HEK293 (cell line): ENCODE results near the gene ZNF423.

Source experiments
- CTCF ChIA-PET: fragments of 350-600 bp; formaldehyde crosslinking; extraction: SDS; loops from one replicate; lab custom pipeline; 2021; ENCODE audit warnings: antibody characterized with exemption; lab: Yijun Ruan, JAX
- POLR2A ChIA-PET: fragments of 300-600 bp; formaldehyde crosslinking; extraction: SDS; loops from one replicate; lab custom pipeline; 2020; ENCODE audit warnings: antibody characterized with exemption, inconsistent platforms; lab: Yijun Ruan, JAX
- H3K27ac ChIP-seq: fragments of 200-500 bp; sonication (Bioruptor generic); 2 replicates; pipeline ENCODE4 v1.5.1; 2014; ENCODE audit warnings: low read depth, low read length, control low read depth, inconsistent platforms; ENCODE audit errors: extremely low read depth
- H3K36me3 ChIP-seq, 2 experiments: fragments of 200-500 bp in 1 of 2; sonication (Bioruptor generic) in 1 of 2; 1 replicate in 1 of 2; 2 replicates in 1 of 2; pipeline ENCODE4 v1.5.1; 2014 to 2017; ENCODE audit warnings: inconsistent platforms in 2 of 2, low read length in 2 of 2; ENCODE audit not compliant: control insufficient read depth in 2 of 2, insufficient read depth in 1 of 2
- H3K4me1 ChIP-seq: fragments of 200-500 bp; sonication (Bioruptor generic); 2 replicates; pipeline ENCODE4 v1.5.1; 2014; ENCODE audit warnings: mild to moderate bottlenecking, low read length, inconsistent platforms; ENCODE audit not compliant: control insufficient read depth, insufficient read depth
- H3K4me3 ChIP-seq: 2 replicates; pipeline ENCODE4 v1.5.1; 2011; ENCODE audit warnings: low read depth, mild to moderate bottlenecking, control low read depth, low read length, moderate library complexity
- H3K9me3 ChIP-seq: fragments of 200-500 bp; sonication (Bioruptor generic); 2 replicates; pipeline ENCODE4 v1.5.1; 2014; ENCODE audit warnings: low read depth, low read length, inconsistent platforms; ENCODE audit not compliant: control insufficient read depth, insufficient read depth
- GLIS2 ChIP-seq: fragments of 450-650 bp; formaldehyde crosslinking; IDR thresholded peaks from 2 replicates; pipeline ENCODE4 v1.5.1; 2016; ENCODE audit warnings: missing biosample characterization, missing genetic modification characterization
- MEIS1 ChIP-seq: sonication (generic); formaldehyde crosslinking; IDR thresholded peaks from 2 replicates; pipeline ENCODE4 v1.8.1; 2022; ENCODE audit warnings: missing genetic modification reagents, mild to moderate bottlenecking, borderline replicate concordance
- SP3 ChIP-seq: fragments of 450-650 bp; formaldehyde crosslinking; IDR thresholded peaks from 2 replicates; pipeline ENCODE4 v1.5.1; 2016; ENCODE audit warnings: missing biosample characterization, missing genetic modification characterization
- SP7 ChIP-seq: fragments of 450-650 bp; formaldehyde crosslinking; IDR thresholded peaks from 2 replicates; pipeline ENCODE4 v1.5.1; 2016; ENCODE audit warnings: missing biosample characterization, missing genetic modification characterization
- WT1 ChIP-seq: fragments of 450-650 bp; formaldehyde crosslinking; IDR thresholded peaks from 2 replicates; pipeline ENCODE4 v1.5.1; 2016; ENCODE audit warnings: missing biosample characterization, missing genetic modification characterization
- ZEB2 ChIP-seq: fragments of 450-650 bp; formaldehyde crosslinking; IDR thresholded peaks from 2 replicates; pipeline ENCODE4 v1.5.1; 2016; ENCODE audit warnings: missing biosample characterization, missing genetic modification characterization
- ZIC2 ChIP-seq: fragments of 450-650 bp; formaldehyde crosslinking; IDR thresholded peaks from 2 replicates; pipeline ENCODE4 v1.5.1; 2016; ENCODE audit warnings: missing biosample characterization, missing genetic modification characterization
- ZNF146 ChIP-seq: fragments of 450-650 bp; formaldehyde crosslinking; IDR thresholded peaks from 2 replicates; pipeline ENCODE4 v1.5.1; 2016; ENCODE audit warnings: missing biosample characterization, missing genetic modification characterization
- ZNF266 ChIP-seq: fragments of 450-650 bp; formaldehyde crosslinking; IDR thresholded peaks from 2 replicates; pipeline ENCODE4 v1.5.1; 2016; ENCODE audit warnings: missing biosample characterization, missing genetic modification characterization, low read depth
- ZNF324 ChIP-seq: fragments of 450-650 bp; formaldehyde crosslinking; IDR thresholded peaks from 2 replicates; pipeline ENCODE4 v1.5.1; 2016; ENCODE audit warnings: missing biosample characterization, missing genetic modification characterization
- ZNF791 ChIP-seq: fragments of 450-650 bp; formaldehyde crosslinking; IDR thresholded peaks from 2 replicates; pipeline ENCODE4 v1.5.1; 2016; ENCODE audit warnings: missing biosample characterization, missing genetic modification characterization
- ZNF830 ChIP-seq: fragments of 450-650 bp; IDR thresholded peaks from 2 replicates; pipeline ENCODE4 v1.5.0; 2018; ENCODE audit warnings: missing biosample characterization, missing genetic modification characterization, low read depth, mild to moderate bottlenecking, moderate library complexity
- ZSCAN16 ChIP-seq: fragments of 450-650 bp; formaldehyde crosslinking; IDR thresholded peaks from 2 replicates; pipeline ENCODE4 v1.5.1; 2016; ENCODE audit warnings: missing biosample characterization, missing genetic modification characterization
- TF ChIP-seq, protein P1 (sequence below): fragments of 450-650 bp; formaldehyde crosslinking; IDR thresholded peaks from 2 replicates; pipeline ENCODE4 v1.5.1; 2016; ENCODE audit warnings: missing biosample characterization, missing genetic modification characterization
- TF ChIP-seq, protein P2 (sequence below): fragments of 450-650 bp; formaldehyde crosslinking; IDR thresholded peaks from 2 replicates; pipeline ENCODE4 v1.5.1; 2017; ENCODE audit warnings: missing biosample characterization, missing genetic modification characterization
- TF ChIP-seq, protein P3 (sequence below): fragments of 450-650 bp; formaldehyde crosslinking; IDR thresholded peaks from 2 replicates; pipeline ENCODE4; 2016; ENCODE audit warnings: missing biosample characterization, missing genetic modification characterization

ZNF423 gene

DNA sequence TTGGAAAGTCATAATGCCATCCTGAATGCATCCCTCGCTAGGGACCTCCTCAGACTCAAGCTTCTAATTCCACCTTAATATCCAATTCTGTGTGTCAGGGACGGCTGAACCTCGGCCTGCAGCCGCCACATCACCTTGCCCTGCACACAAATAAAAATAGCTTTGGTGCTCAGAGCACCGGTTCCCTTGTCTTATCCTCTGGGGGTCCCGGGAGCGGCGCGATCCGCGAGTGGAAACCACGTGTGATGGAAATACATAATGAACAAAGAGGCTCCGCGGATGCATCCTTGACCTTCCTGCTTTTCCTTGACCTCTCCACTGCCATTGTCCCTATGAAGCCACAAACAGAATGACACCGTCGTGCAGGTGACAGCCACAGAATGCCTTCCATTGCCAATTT, 143.4 kb downstream of the ZNF423 start (continued):
- TF ChIP-seq, protein P1, sequence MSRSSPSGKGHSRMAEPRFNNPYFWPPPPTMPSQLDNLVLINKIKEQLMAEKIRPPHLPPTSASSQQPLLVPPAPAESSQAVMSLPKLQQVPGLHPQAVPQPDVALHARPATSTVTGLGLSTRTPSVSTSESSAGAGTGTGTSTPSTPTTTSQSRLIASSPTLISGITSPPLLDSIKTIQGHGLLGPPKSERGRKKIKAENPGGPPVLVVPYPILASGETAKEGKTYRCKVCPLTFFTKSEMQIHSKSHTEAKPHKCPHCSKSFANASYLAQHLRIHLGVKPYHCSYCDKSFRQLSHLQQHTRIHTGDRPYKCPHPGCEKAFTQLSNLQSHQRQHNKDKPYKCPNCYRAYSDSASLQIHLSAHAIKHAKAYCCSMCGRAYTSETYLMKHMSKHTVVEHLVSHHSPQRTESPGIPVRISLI = no peak
- TF ChIP-seq SP7 (tag by site-specific recombination) (no peak), SP3 (tag by site-specific recombination) (no peak), GLIS2 (tag by site-specific recombination) (no peak), ZNF791 (tag by site-specific recombination) (no peak)
- TF ChIP-seq, protein P2, sequence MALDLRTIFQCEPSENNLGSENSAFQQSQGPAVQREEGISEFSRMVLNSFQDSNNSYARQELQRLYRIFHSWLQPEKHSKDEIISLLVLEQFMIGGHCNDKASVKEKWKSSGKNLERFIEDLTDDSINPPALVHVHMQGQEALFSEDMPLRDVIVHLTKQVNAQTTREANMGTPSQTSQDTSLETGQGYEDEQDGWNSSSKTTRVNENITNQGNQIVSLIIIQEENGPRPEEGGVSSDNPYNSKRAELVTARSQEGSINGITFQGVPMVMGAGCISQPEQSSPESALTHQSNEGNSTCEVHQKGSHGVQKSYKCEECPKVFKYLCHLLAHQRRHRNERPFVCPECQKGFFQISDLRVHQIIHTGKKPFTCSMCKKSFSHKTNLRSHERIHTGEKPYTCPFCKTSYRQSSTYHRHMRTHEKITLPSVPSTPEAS = no peak
- TF ChIP-seq, protein P3, sequence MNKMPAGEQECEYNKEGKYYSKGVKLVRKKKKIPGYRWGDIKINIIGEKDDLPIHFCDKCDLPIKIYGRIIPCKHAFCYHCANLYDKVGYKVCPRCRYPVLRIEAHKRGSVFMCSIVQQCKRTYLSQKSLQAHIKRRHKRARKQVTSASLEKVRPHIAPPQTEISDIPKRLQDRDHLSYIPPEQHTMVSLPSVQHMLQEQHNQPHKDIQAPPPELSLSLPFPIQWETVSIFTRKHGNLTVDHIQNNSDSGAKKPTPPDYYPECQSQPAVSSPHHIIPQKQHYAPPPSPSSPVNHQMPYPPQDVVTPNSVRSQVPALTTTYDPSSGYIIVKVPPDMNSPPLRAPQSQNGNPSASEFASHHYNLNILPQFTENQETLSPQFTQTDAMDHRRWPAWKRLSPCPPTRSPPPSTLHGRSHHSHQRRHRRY (tag by site-specific recombination) = no peak

DNA sequence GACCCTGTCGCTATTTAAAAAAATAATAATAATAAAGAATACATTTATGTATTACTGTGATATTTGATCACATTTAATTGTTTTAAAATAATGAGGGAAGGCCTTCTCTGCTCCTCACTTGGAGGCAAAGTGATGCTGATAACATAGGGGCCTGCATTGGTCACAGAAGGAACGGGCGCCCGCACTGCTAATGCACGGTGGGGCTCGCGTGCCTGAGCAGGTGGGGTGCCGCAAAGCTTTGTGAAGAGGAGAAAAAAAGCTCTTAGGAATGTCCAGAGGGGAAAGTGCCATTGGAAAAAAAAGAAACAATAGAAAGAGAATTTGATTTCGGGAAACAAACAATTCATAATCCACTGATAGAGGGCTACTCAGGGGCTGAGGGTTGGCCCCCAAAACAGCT, 143.8 kb downstream of the ZNF423 start:
- POLR2A ChIA-PET = no interaction called here

DNA sequence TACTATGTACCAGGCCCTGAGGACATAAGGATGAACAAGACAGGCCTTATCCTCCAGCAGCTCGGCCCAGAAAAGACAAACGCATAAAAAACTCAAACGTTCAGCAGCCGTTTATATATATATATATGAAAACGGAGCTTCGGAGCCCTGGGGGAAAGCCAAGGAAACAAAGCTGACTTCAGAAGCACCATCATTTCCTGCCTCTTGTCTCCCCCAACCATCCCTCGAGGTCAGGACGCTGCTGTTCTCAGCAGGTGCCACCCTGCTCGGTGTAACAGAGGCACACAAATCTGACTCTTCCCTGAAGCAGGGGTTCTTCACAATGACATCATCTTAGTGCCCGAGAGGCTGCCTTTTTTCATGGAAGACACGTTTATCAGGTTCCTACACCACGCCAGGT, 146.9 kb downstream of the ZNF423 start:
- Histone ChIP-seq H3K4me3 (no peak overlapping the region), H3K27ac (no peak overlapping the region), H3K4me1 (no peaks in the 10 kb centered on the region), H3K36me3 (no peaks in the 10 kb centered on the region), H3K9me3 (no peaks in the 10 kb centered on the region)
- ChIA-PET CTCF (interaction anchor here (0.6 to 1.1 kb wide), 3 partner anchors 37 to 116 kb away, joined by 3 to 4 read pairs (median 3); no protein-coding TSS in a partner anchor), POLR2A (no interaction called here)
- TF ChIP-seq ZEB2 (no peak), ZSCAN16 (tag by site-specific recombination) (no peak), ZNF830 (tag by site-specific recombination) (no peak), ZIC2 (tag by site-specific recombination) (0 out of 2 replicates have a peak, but pooled peaks have one; percentile 7)

More for the DNA sequence above, 143.8 kb downstream of the ZNF423 start:
- CTCF ChIA-PET = no interaction called here
- H3K36me3 ChIP-seq = no peaks in the 10 kb centered on the region
- H3K9me3 ChIP-seq = no peaks in the 10 kb centered on the region
- TF ChIP-seq ZNF324 (tag by site-specific recombination) (no peak), ZNF266 (no peak), WT1 (no peak), MEIS1 (CRISPR knock-in tag) (no peak)
- no peaks in the 10 kb centered on the region for H3K4me1 ChIP-seq
- H3K27ac ChIP-seq = no peak overlapping the region
- H3K4me3 ChIP-seq = no peak overlapping the region

DNA sequence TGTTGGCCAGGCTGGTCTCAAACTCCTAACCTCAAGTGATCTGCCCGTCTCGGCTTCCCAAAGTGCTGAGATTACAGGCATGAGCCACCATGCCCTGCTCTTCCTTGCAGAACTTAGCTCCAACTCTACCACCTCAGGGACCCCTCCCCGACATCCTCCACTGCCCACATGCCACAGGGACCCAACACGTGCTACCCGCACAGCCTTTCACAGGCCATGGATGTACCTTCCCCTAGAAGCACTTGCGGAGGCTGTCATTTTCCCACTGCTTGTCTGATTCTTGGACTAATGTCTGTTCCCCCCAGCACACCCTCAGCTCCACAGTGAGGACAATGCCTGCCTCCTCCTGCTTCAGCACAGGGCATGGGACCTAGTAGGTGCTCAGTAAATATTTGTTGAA, 147.4 kb downstream of the ZNF423 start:
- CTCF ChIA-PET = interaction anchor here (1.0 to 1.1 kb wide), 2 partner anchors 42 to 116 kb away, joined by 3 to 4 read pairs; no protein-coding TSS in a partner anchor
- Histone ChIP-seq H3K4me1 (no peaks in the 10 kb centered on the region), H3K9me3 (no peaks in the 10 kb centered on the region), H3K27ac (no peak overlapping the region), H3K36me3 (no peaks in the 10 kb centered on the region), H3K4me3 (no peak overlapping the region)
- POLR2A ChIA-PET = no interaction called here
- no peak for TF ChIP-seq ZNF146
- TF ChIP-seq, all 188 proteins: peak for 0
